ENCODE results near the gene HNRNPUL1.

DNA sequence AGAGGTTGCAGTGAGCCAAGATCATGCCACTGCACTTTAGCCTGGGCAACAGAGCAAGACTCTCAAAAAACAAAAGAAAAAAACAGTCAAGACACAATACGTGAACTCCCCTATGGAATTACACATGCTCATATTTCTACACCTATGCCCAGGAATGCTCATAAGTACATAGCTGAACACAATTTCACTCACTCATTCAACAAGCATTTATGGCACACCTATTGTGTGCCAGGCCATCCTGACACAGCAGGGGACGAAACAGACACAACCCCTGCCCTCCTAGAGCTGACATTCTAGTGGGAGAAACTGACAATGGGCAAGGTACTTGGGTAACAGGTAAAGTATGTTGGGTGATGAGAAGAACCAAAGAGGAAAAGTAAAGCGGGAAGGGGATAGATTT lies 35.7 kb upstream of the HNRNPUL1 start:
- TF ChIP-seq, protein P1, sequence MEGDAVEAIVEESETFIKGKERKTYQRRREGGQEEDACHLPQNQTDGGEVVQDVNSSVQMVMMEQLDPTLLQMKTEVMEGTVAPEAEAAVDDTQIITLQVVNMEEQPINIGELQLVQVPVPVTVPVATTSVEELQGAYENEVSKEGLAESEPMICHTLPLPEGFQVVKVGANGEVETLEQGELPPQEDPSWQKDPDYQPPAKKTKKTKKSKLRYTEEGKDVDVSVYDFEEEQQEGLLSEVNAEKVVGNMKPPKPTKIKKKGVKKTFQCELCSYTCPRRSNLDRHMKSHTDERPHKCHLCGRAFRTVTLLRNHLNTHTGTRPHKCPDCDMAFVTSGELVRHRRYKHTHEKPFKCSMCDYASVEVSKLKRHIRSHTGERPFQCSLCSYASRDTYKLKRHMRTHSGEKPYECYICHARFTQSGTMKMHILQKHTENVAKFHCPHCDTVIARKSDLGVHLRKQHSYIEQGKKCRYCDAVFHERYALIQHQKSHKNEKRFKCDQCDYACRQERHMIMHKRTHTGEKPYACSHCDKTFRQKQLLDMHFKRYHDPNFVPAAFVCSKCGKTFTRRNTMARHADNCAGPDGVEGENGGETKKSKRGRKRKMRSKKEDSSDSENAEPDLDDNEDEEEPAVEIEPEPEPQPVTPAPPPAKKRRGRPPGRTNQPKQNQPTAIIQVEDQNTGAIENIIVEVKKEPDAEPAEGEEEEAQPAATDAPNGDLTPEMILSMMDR (conservative IDR thresholded peaks at IDR 0.05 in 1 of 2, IDR thresholded peaks at IDR 0.05 in 1 of 2; ENCODE audit: extremely low read depth in 1 of 2, insufficient read depth in 1 of 2, low read depth in 1 of 2, low read length in 2 of 2): no peak
- no peak for TF ChIP-seq EZH2 (IDR thresholded peaks at IDR 0.05; ENCODE audit: borderline replicate concordance, low read length)
